K562 (cell line): ENCODE results near the gene CISD2. TPM values are rescaled to one million over a fixed set of nuclear protein-coding genes. Genes with fewer than 3 reads are reported as not detected.

Source experiments
- ARHGAP35 ChIP-seq: fragments of 450-650 bp; IDR thresholded peaks from 2 replicates; pipeline ENCODE4 v1.6.1; 2018; ENCODE audit not compliant: partially characterized antibody
- FOXK1 ChIP-seq: sonication (generic); formaldehyde crosslinking; IDR thresholded peaks from 2 replicates; pipeline ENCODE4 v1.8.0; 2022; ENCODE audit warnings: missing genetic modification reagents, mild to moderate bottlenecking, borderline replicate concordance
- FOXM1 ChIP-seq, 2 experiments: fragments of 450-650 bp in 1 of 2; sonication (generic) in 1 of 2; formaldehyde crosslinking in 1 of 2; IDR thresholded peaks; 2 replicates each; pipeline versions ENCODE4 v1.6.1 to v1.9.0; 2017 to 2022; ENCODE audit warnings: low read depth in 2 of 2, mild to moderate bottlenecking in 2 of 2, missing genetic modification reagents in 1 of 2, moderate library complexity in 1 of 2
- GATAD2B ChIP-seq: fragments of 450-650 bp; IDR thresholded peaks from 2 replicates; pipeline ENCODE4 v1.6.1; 2017; ENCODE audit warnings: mild to moderate bottlenecking, borderline replicate concordance
- HDAC2 ChIP-seq: fragments of 450-650 bp; IDR thresholded peaks from 2 replicates; pipeline ENCODE4 v1.6.1; 2016; ENCODE audit warnings: mild to moderate bottlenecking
- NFE2 ChIP-seq: IDR thresholded peaks from 2 replicates; pipeline ENCODE4 v1.6.1; 2014; ENCODE audit warnings: antibody characterized with exemption, low read depth
- POLR3G ChIP-seq: IDR thresholded peaks from 2 replicates; pipeline ENCODE4 v1.6.1; 2011; ENCODE audit not compliant: insufficient read length, insufficient replicate concordance; ENCODE audit errors: extremely low read depth
- RFX7 ChIP-seq: fragments of 250-450 bp; sonication (Bioruptor Pico); IDR thresholded peaks from 2 replicates; pipeline ENCODE4 v1.5.1; 2021; ENCODE audit warnings: mild to moderate bottlenecking
- RUNX1 ChIP-seq: sonication (generic); IDR thresholded peaks from 2 replicates; pipeline ENCODE4 v1.6.1; 2016; ENCODE audit warnings: antibody characterized with exemption, low read depth
- SREBF2 ChIP-seq: sonication (generic); formaldehyde crosslinking; IDR thresholded peaks from 2 replicates; pipeline ENCODE4 v1.4.0; 2020; ENCODE audit warnings: mild to moderate bottlenecking, missing genetic modification reagents
- U2AF2 ChIP-seq: fragments of 200-400 bp; formaldehyde crosslinking; optimal IDR thresholded peaks from 2 replicates; pipeline ENCODE3; 2017; ENCODE audit warnings: low read depth, mild to moderate bottlenecking, low read length
- ZNF175 ChIP-seq: fragments of 200-800 bp; sonication (Bioruptor generic); IDR thresholded peaks from 2 replicates; pipeline ENCODE4 v1.6.1; 2016; ENCODE audit warnings: low read depth, mild to moderate bottlenecking, missing genetic modification characterization, missing compliant biosample characterization
- ZNF766 ChIP-seq: fragments of 200-800 bp; sonication (Bioruptor generic); conservative IDR thresholded peaks from 2 replicates; pipeline ENCODE4 v1.6.1; 2016; ENCODE audit warnings: missing genetic modification characterization, missing compliant biosample characterization
- polyA plus RNA-seq, 8 experiments: library from polyadenylated mRNA; depleted of rRNA in 4 of 8; stranded (reverse) in 5 of 8; unstranded in 3 of 8; fragments of >200 nt; fragmentation: Nextera tagmentation in 2 of 8; fragmentation: Illumina TruSeq in 1 of 8; extraction: Ambion mirVana in 2 of 8; extraction: Trizol in 1 of 8; gene quantifications; 2 replicates each; pipeline versions ENCODE4 v1.2.1 to v1.2.3, GENCODE V29; 2011 to 2014; ENCODE audit warnings: inconsistent platforms in 1 of 8, missing spikeins in 1 of 8
- total RNA-seq, 7 experiments: library from RNA; depleted of rRNA in 6 of 7; stranded (reverse); fragments of >200 nt in 6 of 7; fragmentation: Illumina TruSeq in 2 of 7; extraction: Trizol in 2 of 7; gene quantifications; 2 replicates each; pipeline versions ENCODE4 v1.2.1 to v1.2.3, GENCODE V29; 2011 to 2021; ENCODE audit warnings: low replicate concordance in 1 of 7
- TF ChIP-seq, protein P1 (sequence below): conservative IDR thresholded peaks from 2 replicates; pipeline ENCODE4 v1.6.1; 2011; ENCODE audit warnings: low read depth, mild to moderate bottlenecking, low read length; ENCODE audit not compliant: control insufficient read depth
- TF ChIP-seq, protein P2 (sequence below): fragments of 200-400 bp; formaldehyde crosslinking; IDR thresholded peaks from 2 replicates; pipeline ENCODE4 v1.6.1; 2017; ENCODE audit warnings: mild to moderate bottlenecking, low read depth, low read length, moderate library complexity
- TF ChIP-seq, protein P3 (sequence below): fragments of 250-450 bp; sonication (Bioruptor Pico); IDR thresholded peaks from 2 replicates; pipeline ENCODE4 v1.9.0; 2021; ENCODE audit warnings: mild to moderate bottlenecking, inconsistent platforms
- TF ChIP-seq, protein P4 (sequence below): fragments of 450-650 bp; IDR thresholded peaks from 2 replicates; pipeline ENCODE4 v1.6.1; 2017; ENCODE audit warnings: antibody characterized with exemption, mild to moderate bottlenecking

CISD2 gene
- total and polyA plus RNA-seq, 9 of the 15 experiments (the other 6 are each of a cell fraction or from before 2014, with no cell fraction given), result 37.8 to 91.4 (median 59.8) TPM

DNA sequence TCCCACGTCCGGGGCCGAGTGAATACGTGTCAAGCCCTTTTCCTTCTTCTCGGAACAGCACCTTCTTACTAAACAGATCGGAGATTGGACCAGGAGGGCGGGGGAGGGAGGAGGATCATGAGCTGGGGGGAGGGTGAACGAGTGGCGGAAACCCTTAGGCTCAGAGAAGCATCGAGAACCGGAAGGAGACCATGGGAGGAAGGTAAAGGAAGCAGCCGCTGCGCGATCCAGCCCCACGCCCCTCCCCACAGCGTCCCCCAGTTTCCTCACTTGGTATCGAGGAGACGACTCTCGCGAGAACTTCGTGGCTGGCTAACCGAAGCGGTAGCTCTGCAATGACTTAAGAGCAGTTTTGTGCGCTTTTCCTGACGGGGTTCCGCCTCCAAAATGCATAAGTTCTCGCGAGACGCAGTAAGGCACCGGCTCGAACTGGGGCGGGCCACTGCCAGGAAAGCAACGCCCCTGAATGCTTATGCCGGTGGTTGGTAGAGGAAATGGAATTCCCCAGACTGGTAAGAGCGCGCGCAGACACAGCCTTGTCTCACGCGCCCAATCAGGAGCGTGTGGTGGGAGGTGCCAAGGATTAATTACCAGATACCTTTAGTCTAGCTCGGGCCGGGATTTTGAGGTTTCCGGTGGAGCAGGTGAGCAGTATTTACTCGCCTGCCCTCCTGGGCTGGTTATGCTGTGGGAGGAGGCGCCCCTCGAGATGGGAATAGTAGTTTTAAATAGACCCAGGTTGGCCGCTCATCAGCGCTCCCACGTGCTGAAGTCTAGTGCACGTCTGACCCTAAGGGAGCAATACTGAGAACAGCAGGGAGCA is 40.9 kb upstream of the CISD2 start (continued):
- TF ChIP-seq, protein P1, sequence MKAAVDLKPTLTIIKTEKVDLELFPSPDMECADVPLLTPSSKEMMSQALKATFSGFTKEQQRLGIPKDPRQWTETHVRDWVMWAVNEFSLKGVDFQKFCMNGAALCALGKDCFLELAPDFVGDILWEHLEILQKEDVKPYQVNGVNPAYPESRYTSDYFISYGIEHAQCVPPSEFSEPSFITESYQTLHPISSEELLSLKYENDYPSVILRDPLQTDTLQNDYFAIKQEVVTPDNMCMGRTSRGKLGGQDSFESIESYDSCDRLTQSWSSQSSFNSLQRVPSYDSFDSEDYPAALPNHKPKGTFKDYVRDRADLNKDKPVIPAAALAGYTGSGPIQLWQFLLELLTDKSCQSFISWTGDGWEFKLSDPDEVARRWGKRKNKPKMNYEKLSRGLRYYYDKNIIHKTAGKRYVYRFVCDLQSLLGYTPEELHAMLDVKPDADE, result peak; percentile 68
- TF ChIP-seq ARHGAP35 (peak; percentile 94), HDAC2 (peak; percentile 87; the same call in 1 of the 2 replicates), FOXK1 (CRISPR knock-in tag) (peak; percentile 53; the same call in 1 of the 2 replicates), SREBF2 (CRISPR knock-in tag) (no peak), NFE2 (peak; percentile 5; the same call in 1 of the 2 replicates), RUNX1 (no peak), ZNF766 (peak; percentile 66; the same call in 1 of the 2 replicates), GATAD2B (no peak), ZNF175 (peak; percentile 51; the same call in 1 of the 2 replicates), RFX7 (CRISPR knock-in tag) (no peak), FOXM1 (IDR thresholded peaks at IDR 0.05; ENCODE audit: low read depth) (no peak), FOXM1 (CRISPR knock-in tag; IDR thresholded peaks at IDR 0.05; ENCODE audit: low read depth) (no peak; the same call in 1 of the 2 replicates), U2AF2 (no peak), POLR3G (no peak)
- TF ChIP-seq, protein P2, sequence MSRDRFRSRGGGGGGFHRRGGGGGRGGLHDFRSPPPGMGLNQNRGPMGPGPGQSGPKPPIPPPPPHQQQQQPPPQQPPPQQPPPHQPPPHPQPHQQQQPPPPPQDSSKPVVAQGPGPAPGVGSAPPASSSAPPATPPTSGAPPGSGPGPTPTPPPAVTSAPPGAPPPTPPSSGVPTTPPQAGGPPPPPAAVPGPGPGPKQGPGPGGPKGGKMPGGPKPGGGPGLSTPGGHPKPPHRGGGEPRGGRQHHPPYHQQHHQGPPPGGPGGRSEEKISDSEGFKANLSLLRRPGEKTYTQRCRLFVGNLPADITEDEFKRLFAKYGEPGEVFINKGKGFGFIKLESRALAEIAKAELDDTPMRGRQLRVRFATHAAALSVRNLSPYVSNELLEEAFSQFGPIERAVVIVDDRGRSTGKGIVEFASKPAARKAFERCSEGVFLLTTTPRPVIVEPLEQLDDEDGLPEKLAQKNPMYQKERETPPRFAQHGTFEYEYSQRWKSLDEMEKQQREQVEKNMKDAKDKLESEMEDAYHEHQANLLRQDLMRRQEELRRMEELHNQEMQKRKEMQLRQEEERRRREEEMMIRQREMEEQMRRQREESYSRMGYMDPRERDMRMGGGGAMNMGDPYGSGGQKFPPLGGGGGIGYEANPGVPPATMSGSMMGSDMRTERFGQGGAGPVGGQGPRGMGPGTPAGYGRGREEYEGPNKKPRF, result no peak
- TF ChIP-seq, protein P3, sequence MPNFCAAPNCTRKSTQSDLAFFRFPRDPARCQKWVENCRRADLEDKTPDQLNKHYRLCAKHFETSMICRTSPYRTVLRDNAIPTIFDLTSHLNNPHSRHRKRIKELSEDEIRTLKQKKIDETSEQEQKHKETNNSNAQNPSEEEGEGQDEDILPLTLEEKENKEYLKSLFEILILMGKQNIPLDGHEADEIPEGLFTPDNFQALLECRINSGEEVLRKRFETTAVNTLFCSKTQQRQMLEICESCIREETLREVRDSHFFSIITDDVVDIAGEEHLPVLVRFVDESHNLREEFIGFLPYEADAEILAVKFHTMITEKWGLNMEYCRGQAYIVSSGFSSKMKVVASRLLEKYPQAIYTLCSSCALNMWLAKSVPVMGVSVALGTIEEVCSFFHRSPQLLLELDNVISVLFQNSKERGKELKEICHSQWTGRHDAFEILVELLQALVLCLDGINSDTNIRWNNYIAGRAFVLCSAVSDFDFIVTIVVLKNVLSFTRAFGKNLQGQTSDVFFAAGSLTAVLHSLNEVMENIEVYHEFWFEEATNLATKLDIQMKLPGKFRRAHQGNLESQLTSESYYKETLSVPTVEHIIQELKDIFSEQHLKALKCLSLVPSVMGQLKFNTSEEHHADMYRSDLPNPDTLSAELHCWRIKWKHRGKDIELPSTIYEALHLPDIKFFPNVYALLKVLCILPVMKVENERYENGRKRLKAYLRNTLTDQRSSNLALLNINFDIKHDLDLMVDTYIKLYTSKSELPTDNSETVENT (CRISPR knock-in tag), result no peak
- TF ChIP-seq, protein P4, sequence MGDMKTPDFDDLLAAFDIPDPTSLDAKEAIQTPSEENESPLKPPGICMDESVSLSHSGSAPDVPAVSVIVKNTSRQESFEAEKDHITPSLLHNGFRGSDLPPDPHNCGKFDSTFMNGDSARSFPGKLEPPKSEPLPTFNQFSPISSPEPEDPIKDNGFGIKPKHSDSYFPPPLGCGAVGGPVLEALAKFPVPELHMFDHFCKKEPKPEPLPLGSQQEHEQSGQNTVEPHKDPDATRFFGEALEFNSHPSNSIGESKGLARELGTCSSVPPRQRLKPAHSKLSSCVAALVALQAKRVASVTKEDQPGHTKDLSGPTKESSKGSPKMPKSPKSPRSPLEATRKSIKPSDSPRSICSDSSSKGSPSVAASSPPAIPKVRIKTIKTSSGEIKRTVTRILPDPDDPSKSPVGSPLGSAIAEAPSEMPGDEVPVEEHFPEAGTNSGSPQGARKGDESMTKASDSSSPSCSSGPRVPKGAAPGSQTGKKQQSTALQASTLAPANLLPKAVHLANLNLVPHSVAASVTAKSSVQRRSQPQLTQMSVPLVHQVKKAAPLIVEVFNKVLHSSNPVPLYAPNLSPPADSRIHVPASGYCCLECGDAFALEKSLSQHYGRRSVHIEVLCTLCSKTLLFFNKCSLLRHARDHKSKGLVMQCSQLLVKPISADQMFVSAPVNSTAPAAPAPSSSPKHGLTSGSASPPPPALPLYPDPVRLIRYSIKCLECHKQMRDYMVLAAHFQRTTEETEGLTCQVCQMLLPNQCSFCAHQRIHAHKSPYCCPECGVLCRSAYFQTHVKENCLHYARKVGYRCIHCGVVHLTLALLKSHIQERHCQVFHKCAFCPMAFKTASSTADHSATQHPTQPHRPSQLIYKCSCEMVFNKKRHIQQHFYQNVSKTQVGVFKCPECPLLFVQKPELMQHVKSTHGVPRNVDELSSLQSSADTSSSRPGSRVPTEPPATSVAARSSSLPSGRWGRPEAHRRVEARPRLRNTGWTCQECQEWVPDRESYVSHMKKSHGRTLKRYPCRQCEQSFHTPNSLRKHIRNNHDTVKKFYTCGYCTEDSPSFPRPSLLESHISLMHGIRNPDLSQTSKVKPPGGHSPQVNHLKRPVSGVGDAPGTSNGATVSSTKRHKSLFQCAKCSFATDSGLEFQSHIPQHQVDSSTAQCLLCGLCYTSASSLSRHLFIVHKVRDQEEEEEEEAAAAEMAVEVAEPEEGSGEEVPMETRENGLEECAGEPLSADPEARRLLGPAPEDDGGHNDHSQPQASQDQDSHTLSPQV, result peak; percentile 38; the same call in 1 of the 2 replicates
